T-helper 2 cell (primary cell): ENCODE results near the gene CD24.

Source experiments
- DNase-seq, 5 experiments: peaks; one replicate each; pipeline versions ENCODE4 v3.0.0 to v3.0.0-alpha.2; 2012 to 2022

CD24 gene

DNA sequence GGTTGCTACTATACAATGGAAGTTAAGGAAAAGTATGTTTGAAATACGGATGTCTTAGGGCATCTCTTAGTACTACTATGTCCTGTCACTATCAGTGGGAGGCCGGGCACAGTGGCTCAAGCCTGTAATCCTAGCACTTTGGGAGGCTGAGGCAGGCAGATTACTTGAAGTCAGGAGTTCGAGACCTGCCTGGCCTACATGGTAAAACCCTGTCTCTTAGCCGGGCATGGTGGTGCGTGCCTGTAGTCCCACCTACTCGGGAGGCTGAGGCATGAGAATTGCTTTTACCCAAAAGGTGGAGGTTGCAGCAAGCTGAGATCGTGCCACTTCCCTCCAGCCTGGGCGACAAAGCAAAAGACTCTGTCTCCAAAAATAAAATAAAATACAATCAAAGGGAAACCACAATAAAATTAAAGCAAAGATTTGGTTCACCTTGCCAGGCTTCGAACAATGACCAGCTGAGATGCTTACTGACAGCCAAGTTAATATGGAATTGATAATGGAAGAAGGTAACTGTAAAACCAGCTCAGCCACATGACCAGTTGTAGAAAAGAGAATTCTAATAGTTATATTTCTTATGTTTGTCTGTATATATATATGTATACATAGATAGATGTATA is 6.5 kb downstream of the CD24 start:
- DNase-seq, result no peak

- no peak for DNase-seq
These were observed 7.6 kb downstream of the CD24 start for GRCh38 chr6:106966671-106967640.

DNA sequence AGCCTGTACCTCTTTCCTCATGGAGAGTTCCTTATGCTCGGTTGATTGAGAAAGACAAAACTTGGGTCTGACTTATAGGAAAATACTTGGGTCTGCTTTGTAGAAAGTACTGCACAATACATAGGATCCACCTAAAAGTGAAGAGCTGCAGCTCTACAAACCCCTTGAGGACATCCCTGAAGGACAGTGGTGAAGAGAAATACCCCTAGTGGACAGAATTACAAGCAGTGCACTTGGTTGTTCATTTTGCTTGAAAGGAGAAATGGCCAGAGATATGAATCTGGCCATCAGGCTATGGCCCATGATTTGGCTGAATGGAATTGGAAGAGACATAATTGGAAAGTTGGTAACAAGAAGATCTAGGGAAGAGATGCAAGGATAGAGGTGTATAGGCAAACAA is 8.3 kb downstream of the CD24 start:
- no peak for DNase-seq

DNA sequence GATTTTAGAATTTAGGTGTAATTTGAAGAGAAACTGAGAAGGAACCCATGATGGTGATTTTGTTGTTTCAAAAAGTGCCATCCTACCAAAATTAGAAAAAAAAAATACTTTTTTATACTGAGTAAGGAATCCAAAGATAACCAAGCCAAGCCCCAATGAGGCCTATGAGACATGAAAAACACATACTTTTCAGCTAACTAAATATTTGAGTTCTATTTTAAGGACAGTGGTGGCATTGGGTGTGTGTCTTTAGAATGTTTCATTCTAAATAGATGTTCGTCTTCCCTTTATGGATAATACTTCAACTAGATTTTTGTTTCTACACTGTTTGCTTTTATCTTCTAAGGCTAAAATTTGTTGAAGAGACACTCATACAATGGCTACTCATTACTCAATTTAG is 9.6 kb downstream of the CD24 start:
- DNase-seq, result no peak

GRCh38 chr6:106964099-106964498 is 10.4 kb downstream of the CD24 start:
- DNase-seq, result no peak

DNA sequence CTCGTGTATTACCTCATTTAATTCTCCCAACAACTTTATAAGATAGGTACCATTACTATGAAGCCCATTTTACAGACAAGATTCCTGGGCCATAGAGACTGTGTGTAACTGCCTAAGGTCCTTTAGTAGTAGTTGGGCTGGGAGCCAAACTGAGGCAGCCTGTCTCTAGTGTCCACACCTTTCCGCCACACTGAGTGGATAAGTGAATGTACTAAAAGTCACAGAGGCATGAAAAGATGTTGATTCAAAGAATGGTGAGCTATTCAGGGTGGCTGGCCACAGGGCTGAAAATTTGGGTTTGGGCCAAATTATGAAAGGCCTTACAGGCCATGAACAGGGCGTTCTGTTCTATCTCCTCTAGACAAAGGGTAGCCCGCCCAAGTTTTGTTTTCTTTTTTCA is 11.0 kb downstream of the CD24 start:
- no peak for DNase-seq

DNA sequence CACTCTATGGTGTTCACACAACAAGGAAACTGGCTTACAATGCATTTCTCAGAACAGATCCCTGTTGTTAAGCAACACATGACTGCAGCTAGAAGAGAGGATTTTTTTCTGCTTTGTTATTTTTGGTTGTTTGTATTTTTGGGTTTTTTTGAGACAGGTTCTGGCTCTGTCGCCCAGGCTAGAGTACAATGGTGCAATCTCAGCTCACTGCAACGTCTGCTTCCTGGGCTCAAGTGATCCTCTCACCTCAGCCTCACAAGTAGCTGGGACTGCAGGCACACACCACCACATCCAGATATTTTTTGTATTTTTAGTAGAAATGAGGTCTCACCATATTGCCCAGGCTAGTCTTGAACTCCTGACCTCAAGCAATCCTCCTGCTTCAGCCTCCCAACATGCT is 12.7 kb downstream of the CD24 start:
- DNase-seq, result no peak

- no peak for DNase-seq
These were observed 13.4 kb downstream of the CD24 start for GRCh38 chr6:106961136-106961535.

DNA sequence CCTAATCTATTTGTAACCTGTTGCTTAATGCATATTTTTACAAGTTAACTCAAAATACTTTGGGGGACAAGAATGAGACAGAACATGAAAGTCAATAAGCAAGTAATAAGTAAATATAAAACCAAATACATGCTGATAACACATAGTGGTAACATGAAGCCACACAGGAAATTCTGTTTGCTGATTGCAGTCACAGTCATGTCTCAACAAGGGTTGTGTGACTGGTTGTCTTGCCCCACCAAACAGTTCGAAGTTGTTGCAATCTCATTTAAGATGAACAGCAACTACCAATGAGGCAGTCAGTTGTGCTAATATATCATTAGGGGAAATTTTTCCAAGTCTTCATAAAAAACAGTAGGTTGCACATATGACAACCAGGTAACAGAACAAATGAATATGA is 14.5 kb downstream of the CD24 start:
- peak in 1 of 5 experiments; percentile 14 for DNase-seq

DNA sequence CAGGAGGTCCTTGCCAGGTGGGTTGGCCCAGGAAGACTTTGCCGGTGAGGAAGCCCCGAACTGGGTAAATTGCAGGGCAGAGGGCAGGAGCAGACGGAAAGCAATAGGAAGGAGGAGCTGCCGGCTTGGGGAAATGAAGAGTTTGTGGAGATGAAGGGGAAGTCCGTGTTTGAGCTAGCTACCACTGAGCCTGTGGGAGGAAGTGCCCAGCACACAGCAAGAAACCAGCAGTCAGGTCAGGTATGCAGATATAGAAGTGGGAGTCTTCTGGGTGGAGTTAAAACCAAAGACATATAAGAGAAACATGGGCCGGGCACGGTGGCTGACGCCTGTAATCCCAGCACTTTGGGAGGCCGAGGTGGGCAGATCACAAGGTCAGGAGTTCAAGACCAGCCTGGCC is 34.7 kb downstream of the CD24 start:
- DNase-seq, result no peak

GRCh38 chr6:106939208-106939607 is 35.3 kb downstream of the CD24 start:
- no peak for DNase-seq

DNA sequence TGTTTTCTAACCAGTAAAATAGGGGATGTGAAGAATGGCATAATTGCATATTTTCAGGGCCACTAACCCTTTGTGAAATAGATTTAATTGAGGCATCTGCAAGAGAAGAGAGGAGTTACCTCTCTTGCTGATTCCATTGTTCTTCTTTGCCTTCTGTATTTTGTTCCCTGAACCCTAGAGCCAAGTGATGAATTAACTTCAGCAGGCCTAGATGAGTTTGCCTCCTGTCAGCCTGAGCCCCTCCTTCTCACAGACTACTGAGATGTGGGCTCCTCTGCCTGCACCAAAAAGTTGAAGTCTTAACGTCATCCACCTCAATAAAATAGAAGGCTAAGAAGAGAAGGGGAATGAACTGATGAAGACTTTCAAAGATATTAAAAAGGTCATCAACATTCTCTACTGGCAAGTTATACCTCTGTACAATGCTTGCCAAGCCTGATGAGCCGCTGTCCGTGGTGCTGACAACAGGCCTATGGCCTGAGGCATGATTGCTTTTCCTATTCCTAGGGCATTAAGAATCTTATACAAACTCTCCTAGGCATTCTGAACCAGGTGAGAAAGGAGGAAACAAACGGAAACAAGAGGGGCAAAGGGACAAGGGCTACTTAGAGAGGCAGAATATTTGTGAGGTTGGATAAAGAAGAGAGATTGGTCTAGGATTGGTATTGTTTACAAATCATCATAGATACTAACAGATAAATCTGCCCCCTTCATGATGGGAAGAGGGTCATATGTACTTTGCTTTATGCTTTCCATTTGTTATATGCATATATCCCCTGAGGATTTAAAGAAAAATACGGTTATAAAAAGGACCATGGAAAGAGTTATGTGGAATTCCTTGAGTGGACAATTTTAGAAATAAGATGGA is 46.8 kb downstream of the CD24 start:
- DNase-seq, result peak in 1 of 5 experiments; percentile 31

DNA sequence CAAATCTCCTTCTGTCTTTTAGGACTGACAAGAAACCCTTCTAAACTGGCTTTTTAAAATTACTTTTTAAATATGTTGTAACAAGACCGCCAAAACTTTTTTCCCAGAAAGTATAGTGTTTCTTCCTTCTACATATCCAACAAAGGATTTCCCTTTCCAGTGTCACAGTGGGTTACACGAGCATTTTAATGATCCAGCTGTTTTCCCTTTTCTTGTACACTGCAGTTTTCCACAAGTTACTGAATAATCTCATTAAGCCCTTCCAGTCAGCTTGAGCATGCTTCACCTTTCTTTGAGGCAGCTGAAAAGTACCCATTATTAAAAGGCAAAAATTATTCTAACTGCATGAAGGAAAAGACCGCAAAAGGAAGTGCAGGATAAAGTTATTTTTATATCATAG is 48.6 kb downstream of the CD24 start:
- DNase-seq, result no peak

- no peak for DNase-seq
These were observed 49.6 kb downstream of the CD24 start for GRCh38 chr6:106924694-106925523.

GRCh38 chr6:106922626-106923025 is 51.9 kb downstream of the CD24 start:
- no peak for DNase-seq
